SK-N-MC (cell line): Measurements from ENCODE around the gene LAMC3.
"Not testable (repeated sequence)": the region's sequence is repeated elsewhere in the genome, so short reads cannot be mapped to it uniquely, and the experiment has no call there.

Source experiments
- DNase-seq: peaks from one replicate; pipeline ENCODE4 v3.0.0-alpha.2; 2011; ENCODE audit warnings: low read depth, low spot score
- H3K27ac ChIP-seq: fragments of 200-600 bp; sonication (generic); 2 replicates; pipeline ENCODE4 v1.5.1; 2016; ENCODE audit warnings: mixed run types
- H3K36me3 ChIP-seq: fragments of 200-600 bp; sonication (generic); 2 replicates; pipeline ENCODE4 v1.6.1; 2017; ENCODE audit warnings: antibody characterized with exemption, low read length, mixed read lengths; ENCODE audit not compliant: insufficient read depth
- H3K4me3 ChIP-seq: fragments of 200-600 bp; sonication (generic); 2 replicates; pipeline ENCODE4 v1.5.1; 2016
- H3K9ac ChIP-seq: fragments of 200-600 bp; sonication (generic); 2 replicates; pipeline ENCODE4 v1.8.0; 2017; ENCODE audit warnings: mixed run types, mixed read lengths; ENCODE audit not compliant: insufficient read length
- H3K9me3 ChIP-seq: fragments of 200-600 bp; sonication (generic); 2 replicates; pipeline ENCODE4 v1.6.1; 2017; ENCODE audit warnings: low read depth, mild to moderate bottlenecking, antibody characterized with exemption, low read length, moderate library complexity, mixed read lengths
- EZH2 ChIP-seq: fragments of 200-600 bp; sonication (generic); IDR thresholded peaks from one replicate; pipeline ENCODE4 v1.6.1; 2017; ENCODE audit warnings: antibody characterized with exemption
- FOXP2 ChIP-seq: optimal IDR thresholded peaks from 2 replicates; pipeline ENCODE3; 2011; ENCODE audit warnings: mild to moderate bottlenecking, moderate library complexity; ENCODE audit not compliant: insufficient read depth; ENCODE audit errors: extremely low read length, control extremely low read depth
- POLR2AphosphoS5 ChIP-seq: IDR thresholded peaks from 2 replicates; pipeline ENCODE4 v1.6.1; 2012; ENCODE audit warnings: mild to moderate bottlenecking, low read depth, low read length, borderline replicate concordance

Gene LAMC3

DNA sequence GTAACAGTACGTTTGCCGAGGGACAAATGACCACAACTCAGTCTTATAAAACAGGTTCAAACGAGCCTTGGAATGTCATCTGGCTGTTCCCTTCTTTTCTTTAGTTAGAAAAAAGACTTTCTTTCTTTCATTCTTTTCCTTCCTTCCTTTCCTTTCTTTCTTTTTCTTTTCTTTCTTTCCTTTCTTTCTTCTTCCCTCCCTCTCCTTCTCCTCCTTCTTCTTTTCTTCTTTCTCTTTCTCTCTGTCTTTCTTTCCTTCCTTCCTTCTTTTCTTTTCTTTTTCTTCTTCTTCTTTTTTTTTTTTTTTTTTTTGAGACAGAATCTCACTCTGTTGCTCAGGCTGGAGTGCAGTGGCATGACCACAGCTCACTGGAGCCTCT is 9.7 kb upstream of the LAMC3 start:
- no peak overlapping the region for H3K9ac ChIP-seq
- H3K36me3 ChIP-seq, result no peaks in the 10 kb centered on the region
- H3K27ac ChIP-seq, result no peak overlapping the region
- TF ChIP-seq FOXP2 (no peak), EZH2 (no peak), POLR2AphosphoS5 (no peak)
- H3K9me3 ChIP-seq, result no peaks in the 10 kb centered on the region
- no peak overlapping the region for H3K4me3 ChIP-seq
- DNase-seq, result no peak

DNA sequence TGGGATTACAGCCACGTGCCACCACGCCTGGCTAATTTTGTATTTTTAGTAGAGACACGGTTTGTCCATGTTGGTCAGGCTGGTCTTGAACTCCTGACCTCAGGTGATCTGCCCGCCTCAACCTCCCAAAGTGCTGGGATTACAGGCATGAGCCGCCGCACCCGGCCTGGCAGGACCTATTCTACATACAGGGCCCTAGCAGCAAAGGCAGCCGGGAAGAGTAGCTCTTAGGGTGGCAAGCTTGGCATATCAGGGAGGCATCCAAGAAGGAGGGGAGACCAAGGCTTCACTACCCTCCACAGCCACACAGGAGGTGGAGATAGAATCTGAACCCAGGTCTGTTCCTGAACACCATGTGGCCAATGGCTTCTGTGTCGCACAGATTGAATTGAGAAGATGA is 8.4 kb upstream of the LAMC3 start:
- DNase-seq, H3K4me3 ChIP-seq: not testable (repeated sequence)

GRCh38 chr9:131001021-131001420 is 8.0 kb upstream of the LAMC3 start:
- no peak for DNase-seq
- H3K9ac ChIP-seq, result no peak overlapping the region
- no peak for TF ChIP-seq POLR2AphosphoS5
- no peak for TF ChIP-seq EZH2
- TF ChIP-seq FOXP2, result no peak

More for the DNA sequence above, 8.4 kb upstream of the LAMC3 start:
- H3K9ac ChIP-seq, H3K9me3 ChIP-seq, H3K27ac ChIP-seq, H3K36me3 ChIP-seq: not testable (repeated sequence)

DNA sequence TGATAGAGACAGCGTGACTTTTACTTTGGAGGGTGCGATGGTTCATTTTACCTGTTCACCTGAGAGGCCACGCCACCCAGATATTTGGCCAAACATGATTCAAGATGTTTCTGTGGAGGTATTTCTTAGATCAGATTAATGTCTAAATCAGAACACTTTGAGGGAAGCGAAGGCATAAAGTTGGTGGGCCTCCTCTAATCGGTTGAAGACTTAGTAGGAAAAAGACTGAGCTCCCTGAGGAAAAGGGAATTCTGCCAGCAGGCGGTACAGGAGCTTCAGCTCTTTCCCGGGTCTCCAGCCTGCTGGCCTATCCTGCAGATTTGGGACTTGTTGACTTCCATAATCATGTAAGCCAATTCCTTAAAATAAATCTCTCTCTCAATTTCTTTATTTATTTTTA is 7.0 kb upstream of the LAMC3 start:
- Histone ChIP-seq H3K36me3 (no peaks in the 10 kb centered on the region), H3K4me3 (no peak overlapping the region), H3K9ac (no peak overlapping the region), H3K9me3 (no peaks in the 10 kb centered on the region), H3K27ac (no peak overlapping the region)
- no peak for TF ChIP-seq FOXP2
- no peak for TF ChIP-seq EZH2
- no peak for TF ChIP-seq POLR2AphosphoS5
- no peak for DNase-seq

More at GRCh38 chr9:131001021-131001420, 8.0 kb upstream of the LAMC3 start:
- Histone ChIP-seq H3K4me3 (no peak overlapping the region), H3K36me3 (no peaks in the 10 kb centered on the region), H3K9me3 (no peaks in the 10 kb centered on the region), H3K27ac (no peak overlapping the region)

DNA sequence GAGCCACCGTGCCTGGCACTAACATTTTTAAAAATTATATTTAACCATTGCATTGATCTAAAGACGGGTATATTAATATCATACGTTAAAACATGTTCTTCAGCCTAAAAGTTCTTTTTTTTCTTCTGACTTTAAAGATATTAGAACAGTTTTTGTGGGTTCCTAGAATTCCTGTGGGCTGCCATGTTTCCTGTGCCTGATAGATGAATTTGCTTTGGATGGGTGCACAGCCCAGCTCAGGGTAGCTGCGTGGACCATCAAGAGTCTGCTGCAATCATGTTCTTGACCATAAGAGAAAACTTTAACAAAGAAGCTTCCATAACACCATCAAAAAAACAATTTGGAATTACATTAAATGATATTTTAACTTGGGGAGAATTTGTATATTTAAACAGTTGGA is 2.4 kb upstream of the LAMC3 start:
- H3K4me3 ChIP-seq, result no peak overlapping the region
- TF ChIP-seq FOXP2 (no peak), POLR2AphosphoS5 (no peak), EZH2 (no peak)
- no peak for DNase-seq
- no peak overlapping the region for H3K9ac ChIP-seq
- no peaks in the 10 kb centered on the region for H3K36me3 ChIP-seq
- no peak overlapping the region for H3K27ac ChIP-seq
- H3K9me3 ChIP-seq, result no peaks in the 10 kb centered on the region

DNA sequence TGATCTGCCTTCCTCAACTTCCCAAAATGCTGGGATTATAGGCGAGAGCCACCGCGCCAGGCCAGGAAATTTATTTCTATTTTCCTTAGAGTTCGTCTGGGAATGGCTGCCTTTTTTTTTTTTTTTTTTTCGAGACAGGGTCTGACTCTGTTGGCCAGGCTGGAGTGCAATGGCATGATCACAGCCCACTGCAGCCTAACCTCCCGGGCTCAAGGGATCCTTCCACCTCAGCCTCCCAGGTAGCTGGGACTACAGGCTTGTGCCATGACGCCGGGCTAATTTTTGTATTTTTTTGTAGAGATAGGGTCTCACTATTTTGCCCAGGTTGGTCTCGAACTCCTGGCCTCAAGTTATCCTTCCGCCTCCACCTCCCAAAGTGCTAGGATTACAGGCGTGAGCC is 888 bp upstream of the LAMC3 start:
- H3K4me3 ChIP-seq, result no peak overlapping the region
- DNase-seq, result no peak
- H3K9ac ChIP-seq, result no peak overlapping the region
- H3K9me3 ChIP-seq, result no peaks in the 10 kb centered on the region
- TF ChIP-seq EZH2 (no peak), FOXP2 (no peak), POLR2AphosphoS5 (no peak)
- H3K27ac ChIP-seq, result no peak overlapping the region
- no peaks in the 10 kb centered on the region for H3K36me3 ChIP-seq

- no peak overlapping the region for H3K27ac ChIP-seq
- TF ChIP-seq POLR2AphosphoS5 (no peak), EZH2 (no peak)
- H3K4me3 ChIP-seq, result peak overlapping the region; percentile 62
- no peak overlapping the region for H3K9ac ChIP-seq
- no peak for DNase-seq
- no peaks in the 10 kb centered on the region for H3K36me3 ChIP-seq
- H3K9me3 ChIP-seq, result no peaks in the 10 kb centered on the region
These were observed 438 bp upstream of the LAMC3 start for GRCh38 chr9:131008563-131008908.

- no peaks in the 10 kb centered on the region for H3K36me3 ChIP-seq
- no peak for DNase-seq
- H3K9ac ChIP-seq, result no peak overlapping the region
- H3K9me3 ChIP-seq, result no peaks in the 10 kb centered on the region
- TF ChIP-seq POLR2AphosphoS5 (no peak), FOXP2 (no peak), EZH2 (no peak)
- H3K27ac ChIP-seq, result no peak overlapping the region
- H3K4me3 ChIP-seq, result no peak overlapping the region
These were observed 1.7 kb downstream of the LAMC3 start for GRCh38 chr9:131010482-131011273.
